ENCODE measurements around the gene CELA3A. TPM values are rescaled to one million over a fixed set of nuclear protein-coding genes. Genes with fewer than 3 reads are reported as not detected.

The CELA3A gene
- total RNA-seq: not detected in 2 replicates

DNA sequence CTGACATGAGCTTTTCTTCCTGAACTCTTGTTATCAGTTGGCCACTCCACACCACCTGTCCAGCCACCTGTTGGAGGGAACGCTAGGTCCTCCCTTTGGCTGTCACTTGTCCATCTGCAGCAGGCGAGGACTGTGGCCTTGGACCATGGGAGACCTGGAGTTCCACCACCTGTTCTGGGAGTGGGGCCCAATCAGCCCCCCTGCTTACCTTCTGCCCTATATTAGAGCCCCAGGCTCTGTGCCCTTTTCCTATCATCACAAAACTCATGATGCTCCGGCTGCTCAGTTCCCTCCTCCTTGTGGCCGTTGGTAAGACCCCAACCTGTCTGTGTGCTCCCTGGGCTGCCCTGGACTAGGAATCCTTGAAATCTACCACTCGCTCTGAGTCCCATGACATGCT, at the start of gene CELA3A:
Gene CELA3A (plus strand): TSS at position 249 of the 400 bp plus-strand sequence. CDS start 18 bp downstream, at position 267.

GRCh38 chr1:21976703-21977239, 24.7 kb upstream of the CELA3A start, which contains the start of gene CELA3B:
Gene CELA3B, plus strand, starts transcription at chr1:21977022. Its CDS starts 18 bp downstream, at chr1:21977040.

DNA sequence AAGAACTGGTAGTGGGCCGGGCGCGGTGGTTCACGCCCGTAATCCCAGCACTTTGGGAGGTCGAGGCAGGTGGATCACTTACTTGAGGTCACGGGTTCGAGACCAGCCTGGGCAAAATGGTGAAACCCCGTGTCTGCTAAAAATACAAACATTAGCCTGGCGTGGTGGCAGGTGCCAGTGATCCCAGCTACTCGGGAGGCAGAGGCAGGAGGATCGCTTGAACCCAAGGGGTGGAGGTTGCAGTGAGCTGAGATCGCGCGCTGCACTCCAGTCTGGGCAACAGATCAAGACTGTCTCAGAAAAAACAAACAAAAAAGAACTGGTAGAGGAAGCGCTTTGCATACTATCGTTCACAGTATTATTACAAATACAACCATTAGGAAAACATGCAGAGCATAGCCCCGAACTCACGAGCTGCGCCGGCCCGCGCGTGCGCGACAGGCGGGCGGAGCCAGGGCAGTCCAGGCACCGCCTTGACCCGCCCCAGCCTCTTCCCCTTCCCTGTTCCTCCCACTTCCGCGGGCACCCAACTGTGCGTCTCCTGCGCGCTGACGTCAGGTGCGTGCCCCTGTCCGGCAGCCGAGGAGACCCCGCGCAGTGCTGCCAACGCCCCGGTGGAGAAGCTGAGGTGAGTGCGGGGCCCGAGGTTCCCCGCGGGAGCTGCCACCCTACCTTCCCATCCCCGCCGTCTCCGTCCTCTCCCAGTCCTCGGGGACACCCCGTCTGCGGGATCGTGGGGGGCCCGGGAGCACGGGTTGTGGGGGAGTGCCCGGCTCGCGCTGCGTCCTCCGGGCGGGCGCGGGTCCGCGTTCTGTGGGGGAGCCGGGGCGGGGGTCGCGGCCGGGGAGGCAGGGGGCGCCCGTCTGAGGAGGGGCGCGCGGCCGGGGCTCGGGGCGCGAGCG, 50.9 kb downstream of the CELA3A start, which contains the start of gene CDC42:
Gene CDC42 (plus strand): TSS at position 595 of the 902 bp plus-strand sequence. CDS start 25,770 bp downstream, outside the sequence.

Other genes with a start within 250 kb of the CELA3A start
- 24.4 and 32.6 TPM in 2 replicates for gene USP48, start 218.5 kb upstream of the CELA3A start, total RNA-seq
- gene LDLRAD2, start 189.4 kb upstream of the CELA3A start, total RNA-seq: not detected in 2 replicates
- 109 and 120 TPM in 2 replicates for gene HSPG2, start 64.3 kb upstream of the CELA3A start, total RNA-seq
- not detected in 2 replicates for gene CELA3B, start 24.6 kb upstream of the CELA3A start, total RNA-seq
- gene CDC42, start 51.1 kb downstream of the CELA3A start, total RNA-seq: 290 and 339 TPM in 2 replicates
- 5.8 and 6.2 TPM in 2 replicates for gene WNT4, start 141.4 kb downstream of the CELA3A start, total RNA-seq